ENCODE data around the gene PTRH1.

DNA sequence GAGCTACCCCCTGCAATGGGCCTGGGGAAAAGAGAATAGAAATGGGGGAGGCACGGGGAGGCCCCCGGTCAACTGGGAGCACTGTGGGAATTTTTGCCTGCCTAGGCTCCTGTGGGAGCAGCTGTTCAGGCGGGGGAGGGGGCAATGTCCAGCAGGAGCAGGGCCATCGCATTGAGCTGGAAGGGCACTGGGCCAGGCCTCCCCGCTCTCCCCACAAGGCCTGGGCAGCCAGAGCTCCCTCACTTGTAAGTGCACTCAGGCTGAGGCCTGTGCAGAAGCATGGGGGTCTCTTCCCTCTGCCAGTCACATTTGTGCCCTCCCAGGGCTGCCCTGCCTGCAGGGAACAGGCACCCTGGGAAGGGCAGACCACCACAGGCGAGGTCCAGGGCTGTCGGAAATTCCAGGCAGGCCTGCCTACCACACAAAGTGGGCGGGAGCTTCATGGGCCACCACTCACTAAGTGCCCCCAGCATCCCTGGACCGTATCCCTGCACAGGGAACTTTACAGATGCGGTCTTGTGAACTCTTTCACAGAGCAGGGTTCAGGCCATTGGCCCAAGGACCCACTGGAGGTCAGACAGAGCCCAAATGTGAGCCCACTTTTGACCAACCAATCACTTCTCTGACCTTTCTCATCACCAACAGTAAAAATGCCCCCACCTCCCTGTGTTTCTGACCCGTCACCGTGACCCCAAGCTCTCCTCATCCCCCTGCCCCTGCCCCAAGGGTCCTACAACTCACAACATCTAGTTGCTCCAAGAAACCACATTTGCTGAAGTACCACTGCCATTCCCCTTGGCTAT is 9.7 kb downstream of the PTRH1 start:
- TF ChIP-seq CTCF (CRISPR knock-in tag; IDR thresholded peaks at IDR 0.05) (no peak), KLF6 (CRISPR knock-in tag; IDR thresholded peaks at IDR 0.05) (no peak), FOXA1 (IDR thresholded peaks at IDR 0.05) (no peak), FOXA1 (CRISPR knock-in tag; IDR thresholded peaks at IDR 0.05) (no peak), EZH2 (conservative IDR thresholded peaks at IDR 0.05; ENCODE audit: low read depth, low read length) (no peak), ZFX (CRISPR knock-in tag; IDR thresholded peaks at IDR 0.05; ENCODE audit: low read depth) (peak; percentile 30; the same call in 1 of the 2 replicates), TBX3 (IDR thresholded peaks at IDR 0.05; ENCODE audit: borderline replicate concordance) (no peak), FOXK2 (IDR thresholded peaks at IDR 0.05) (no peak), YY1 (IDR thresholded peaks at IDR 0.05; ENCODE audit: insufficient read depth, insufficient replicate concordance, low read depth, low read length) (no peak), SIN3A (IDR thresholded peaks at IDR 0.05; ENCODE audit: borderline replicate concordance, low read depth, low read length) (no peak), PCBP1 (IDR thresholded peaks at IDR 0.05; ENCODE audit: borderline replicate concordance, low read depth, low read length) (no peak), HNF4A (CRISPR knock-in tag; IDR thresholded peaks at IDR 0.05) (no peak), ZNF3 (CRISPR knock-in tag; IDR thresholded peaks at IDR 0.05) (no peak), ELF1 (CRISPR knock-in tag; IDR thresholded peaks at IDR 0.05) (no peak)
